Memory B cell (primary cell): ENCODE data around the gene TIMM23B.
"Not testable (repeated sequence)": the region's sequence is repeated elsewhere in the genome, so short reads cannot be mapped to it uniquely, and the experiment has no call there.

Experiments
- ATAC-seq: fragments of 150-1000 bp; cut with Tn5 transposase; 2 replicates; pipeline ENCODE4 v1.10.0; 2021; ENCODE audit warnings: low read depth, mild to moderate bottlenecking, moderate library complexity
- DNase-seq, 2 donors: peaks; one replicate each; pipeline ENCODE4 v3.0.0; 2022; ENCODE audit warnings: low spot score in 2 of 2
- H3K27ac Mint-ChIP-seq: one replicate; pipeline ENCODE4 v1.8.0; 2022; ENCODE audit warnings: mild to moderate bottlenecking, moderate library complexity, mixed read lengths
- H3K27me3 Mint-ChIP-seq: one replicate; pipeline ENCODE4 v1.8.0; 2022; ENCODE audit warnings: mixed read lengths
- H3K36me3 Mint-ChIP-seq: one replicate; pipeline ENCODE4 v1.8.0; 2022; ENCODE audit warnings: mild to moderate bottlenecking, mixed read lengths
- H3K4me1 Mint-ChIP-seq: one replicate; pipeline ENCODE4 v1.8.0; 2022; ENCODE audit warnings: mixed read lengths
- H3K4me3 Mint-ChIP-seq: one replicate; pipeline ENCODE4 v1.8.0; 2022; ENCODE audit warnings: mild to moderate bottlenecking, moderate library complexity, mixed read lengths
- H3K9me3 Mint-ChIP-seq: one replicate; pipeline ENCODE4 v1.8.0; 2022; ENCODE audit warnings: mixed read lengths

TIMM23B gene

DNA sequence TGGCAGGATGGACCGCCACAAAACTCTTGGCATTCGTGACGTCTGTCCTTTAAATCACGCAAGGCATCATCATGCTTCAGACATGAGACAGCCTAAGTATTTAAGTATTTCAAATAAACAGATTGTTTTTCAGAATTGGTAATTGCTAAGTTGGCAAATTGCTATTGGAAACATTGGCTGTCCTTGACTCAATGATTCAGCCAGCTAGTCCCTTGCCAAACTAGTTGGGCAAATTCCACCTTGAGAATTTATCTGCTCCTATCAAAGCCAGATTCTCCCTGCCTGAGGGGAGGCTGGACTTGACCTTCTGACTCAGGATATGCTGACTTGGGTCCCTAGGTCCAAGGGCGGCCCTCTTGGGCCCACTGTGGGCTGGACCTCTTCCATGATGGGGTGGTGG, 75.8 kb downstream of the TIMM23B start:
- not testable (repeated sequence) for H3K4me1 Mint-ChIP-seq, H3K27me3 Mint-ChIP-seq, H3K9me3 Mint-ChIP-seq, H3K27ac Mint-ChIP-seq, H3K4me3 Mint-ChIP-seq, ATAC-seq, H3K36me3 Mint-ChIP-seq, DNase-seq

DNA sequence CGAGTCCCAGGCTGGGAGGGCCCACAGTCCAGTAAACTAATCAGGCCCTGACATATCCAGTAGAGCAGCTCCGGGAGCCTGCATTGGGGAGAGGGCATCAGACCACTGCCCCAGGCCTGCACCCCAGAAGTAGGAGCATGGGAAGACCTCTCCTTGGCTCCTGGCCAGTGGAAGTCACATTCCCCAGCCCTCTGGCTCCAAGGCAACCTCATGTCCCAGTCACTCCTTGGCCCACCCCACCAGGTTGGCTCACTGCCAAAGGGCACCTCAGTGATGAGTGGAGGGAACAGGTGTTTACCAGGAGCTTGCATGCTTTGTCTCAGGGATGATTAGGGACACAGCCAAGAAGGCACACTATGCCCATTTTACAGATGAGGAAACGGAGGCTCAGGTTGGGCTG, 77.4 kb downstream of the TIMM23B start:
- H3K9me3 Mint-ChIP-seq, H3K4me1 Mint-ChIP-seq, ATAC-seq, DNase-seq, H3K4me3 Mint-ChIP-seq, H3K36me3 Mint-ChIP-seq, H3K27ac Mint-ChIP-seq, H3K27me3 Mint-ChIP-seq: not testable (repeated sequence)

- H3K4me1 Mint-ChIP-seq, H3K4me3 Mint-ChIP-seq, H3K9me3 Mint-ChIP-seq, H3K27ac Mint-ChIP-seq, H3K27me3 Mint-ChIP-seq, DNase-seq, ATAC-seq, H3K36me3 Mint-ChIP-seq: not testable (repeated sequence)
These were observed 78.7 kb downstream of the TIMM23B start for GRCh38 chr10:50020451-50021024.

GRCh38 chr10:50021646-50022045, 79.8 kb downstream of the TIMM23B start:
- Mint-ChIP-seq H3K36me3 (no peaks in the 10 kb centered on the region), H3K4me1 (no peaks in the 10 kb centered on the region), H3K4me3 (no peak overlapping the region), H3K27ac (no peak overlapping the region), H3K27me3 (peaks cover 16% of the 10 kb centered on the region), H3K9me3 (no peaks in the 10 kb centered on the region)
- no peak for DNase-seq
- no peak for ATAC-seq
